BLaER1 (cell line): Measurements from ENCODE around the gene SDCBP2.
A peak's percentile ranks its signal among the peaks of the same experiment; 100 is the strongest.

ENCODE experiments used
- H3K27ac ChIP-seq: shearing (Covaris generic); formaldehyde crosslinking; 2 replicates; pipeline ENCODE4 v1.8.1; 2022
- H3K27me3 ChIP-seq: shearing (Covaris generic); formaldehyde crosslinking; 2 replicates; pipeline ENCODE4 v1.8.1; 2022
- H3K36me3 ChIP-seq: shearing (Covaris generic); formaldehyde crosslinking; 2 replicates; pipeline ENCODE4 v1.8.1; 2022
- H3K4me1 ChIP-seq: shearing (Covaris generic); formaldehyde crosslinking; 2 replicates; pipeline ENCODE4 v1.8.1; 2022
- H3K4me2 ChIP-seq: shearing (Covaris generic); formaldehyde crosslinking; 2 replicates; pipeline ENCODE4 v1.8.1; 2022
- H3K4me3 ChIP-seq: shearing (Covaris generic); formaldehyde crosslinking; 2 replicates; pipeline ENCODE4 v1.8.1; 2022
- H3K9ac ChIP-seq: shearing (Covaris generic); formaldehyde crosslinking; 2 replicates; pipeline ENCODE4 v1.8.1; 2022
- H3K9me3 ChIP-seq: shearing (Covaris generic); formaldehyde crosslinking; 2 replicates; pipeline ENCODE4 v1.8.1; 2022
- H4K20me1 ChIP-seq: shearing (Covaris generic); formaldehyde crosslinking; 2 replicates; pipeline ENCODE4 v1.8.1; 2022
- Cebpa-rat ChIP-seq: shearing (Covaris generic); IDR thresholded peaks from 2 replicates; pipeline ENCODE4 v1.8.1; 2022

Gene SDCBP2

GRCh38 chr20:1324598-1325172 lies 4.3 kb downstream of the SDCBP2 start:
- Histone ChIP-seq H3K36me3 (peaks cover 5% of the 10 kb centered on the region), H3K27me3 (no peaks in the 10 kb centered on the region), H3K9ac (peak overlapping the region; percentile 97; the same call in 1 of the 2 replicates), H3K4me1 (peaks cover 69% of the 10 kb centered on the region), H3K4me2 (peak overlapping the region; percentile 90), H3K4me3 (peak overlapping the region; percentile 82), H3K9me3 (no peaks in the 10 kb centered on the region), H4K20me1 (peaks cover 27% of the 10 kb centered on the region), H3K27ac (peak overlapping the region; percentile 96)
- no peak for TF ChIP-seq Cebpa-rat

- Histone ChIP-seq H3K4me1 (peaks cover 62% of the 10 kb centered on the region), H3K9ac (no peak overlapping the region), H3K27ac (no peak overlapping the region), H4K20me1 (peaks cover 21% of the 10 kb centered on the region), H3K4me2 (peak overlapping the region; percentile 90), H3K27me3 (no peaks in the 10 kb centered on the region), H3K9me3 (no peaks in the 10 kb centered on the region), H3K4me3 (no peak overlapping the region), H3K36me3 (peaks cover 2% of the 10 kb centered on the region)
- no peak for TF ChIP-seq Cebpa-rat
Observed at GRCh38 chr20:1323830-1324597, 4.9 kb downstream of the SDCBP2 start.

- H3K4me3 ChIP-seq, result no peak overlapping the region
- H3K4me2 ChIP-seq, result peak overlapping the region; percentile 61
- TF ChIP-seq Cebpa-rat, result no peak
- H3K27ac ChIP-seq, result no peak overlapping the region
- H3K9ac ChIP-seq, result no peak overlapping the region
- no peaks in the 10 kb centered on the region for H3K27me3 ChIP-seq
- no peaks in the 10 kb centered on the region for H3K9me3 ChIP-seq
- peaks cover 13% of the 10 kb centered on the region; the same call in 1 of the 2 replicates for H4K20me1 ChIP-seq
- peaks cover 54% of the 10 kb centered on the region for H3K4me1 ChIP-seq
- H3K36me3 ChIP-seq, result no peaks in the 10 kb centered on the region; the same call in 1 of the 2 replicates
Observed at GRCh38 chr20:1323256-1323655, 5.7 kb downstream of the SDCBP2 start.

GRCh38 chr20:1322511-1323245 lies 6.3 kb downstream of the SDCBP2 start:
- H3K27ac ChIP-seq, result no peak overlapping the region
- H4K20me1 ChIP-seq, result peaks cover 7% of the 10 kb centered on the region; the same call in 1 of the 2 replicates
- no peak overlapping the region for H3K9ac ChIP-seq
- peak overlapping the region; percentile 61 for H3K4me2 ChIP-seq
- H3K9me3 ChIP-seq, result no peaks in the 10 kb centered on the region
- no peaks in the 10 kb centered on the region; the same call in 1 of the 2 replicates for H3K36me3 ChIP-seq
- TF ChIP-seq Cebpa-rat, result no peak
- H3K4me1 ChIP-seq, result peaks cover 49% of the 10 kb centered on the region
- H3K4me3 ChIP-seq, result no peak overlapping the region
- H3K27me3 ChIP-seq, result no peaks in the 10 kb centered on the region

GRCh38 chr20:1321654-1321939 lies 7.3 kb downstream of the SDCBP2 start:
- no peak for TF ChIP-seq Cebpa-rat

GRCh38 chr20:1320902-1321653 lies 7.9 kb downstream of the SDCBP2 start:
- Histone ChIP-seq H3K36me3 (no peaks in the 10 kb centered on the region), H3K9me3 (no peaks in the 10 kb centered on the region), H3K4me1 (peaks cover 33% of the 10 kb centered on the region), H3K4me3 (no peak overlapping the region), H4K20me1 (no peaks in the 10 kb centered on the region), H3K27ac (no peak overlapping the region), H3K9ac (no peak overlapping the region), H3K4me2 (no peak overlapping the region), H3K27me3 (no peaks in the 10 kb centered on the region)
- no peak for TF ChIP-seq Cebpa-rat

More at GRCh38 chr20:1321654-1321939, 7.3 kb downstream of the SDCBP2 start:
- H4K20me1 ChIP-seq, result no peaks in the 10 kb centered on the region
- no peak overlapping the region for H3K27ac ChIP-seq
- no peak overlapping the region for H3K4me2 ChIP-seq
- no peak overlapping the region for H3K4me3 ChIP-seq
- H3K9ac ChIP-seq, result no peak overlapping the region
- no peaks in the 10 kb centered on the region for H3K27me3 ChIP-seq
- no peaks in the 10 kb centered on the region for H3K9me3 ChIP-seq
- H3K36me3 ChIP-seq, result no peaks in the 10 kb centered on the region; the same call in 1 of the 2 replicates
- H3K4me1 ChIP-seq, result peaks cover 38% of the 10 kb centered on the region

- Histone ChIP-seq H3K36me3 (no peaks in the 10 kb centered on the region), H3K9ac (no peak overlapping the region), H3K27me3 (no peaks in the 10 kb centered on the region), H3K4me3 (no peak overlapping the region), H4K20me1 (no peaks in the 10 kb centered on the region), H3K4me1 (peaks cover 30% of the 10 kb centered on the region), H3K4me2 (no peak overlapping the region), H3K27ac (no peak overlapping the region), H3K9me3 (no peaks in the 10 kb centered on the region)
- TF ChIP-seq Cebpa-rat, result no peak
Observed at GRCh38 chr20:1320016-1320415, 8.9 kb downstream of the SDCBP2 start.

GRCh38 chr20:1319462-1319861 lies 9.5 kb downstream of the SDCBP2 start:
- peaks cover 24% of the 10 kb centered on the region for H3K4me1 ChIP-seq
- H3K9me3 ChIP-seq, result no peaks in the 10 kb centered on the region
- no peaks in the 10 kb centered on the region for H4K20me1 ChIP-seq
- no peak overlapping the region for H3K27ac ChIP-seq
- H3K4me2 ChIP-seq, result no peak overlapping the region
- no peaks in the 10 kb centered on the region for H3K27me3 ChIP-seq
- H3K4me3 ChIP-seq, result no peak overlapping the region
- TF ChIP-seq Cebpa-rat, result no peak
- no peak overlapping the region for H3K9ac ChIP-seq
- H3K36me3 ChIP-seq, result no peaks in the 10 kb centered on the region

- Histone ChIP-seq H3K9me3 (no peaks in the 10 kb centered on the region), H3K4me1 (peaks cover 20% of the 10 kb centered on the region), H3K27me3 (no peaks in the 10 kb centered on the region), H3K9ac (no peak overlapping the region), H4K20me1 (no peaks in the 10 kb centered on the region), H3K27ac (no peak overlapping the region), H3K4me2 (no peak overlapping the region), H3K4me3 (no peak overlapping the region), H3K36me3 (no peaks in the 10 kb centered on the region)
- TF ChIP-seq Cebpa-rat, result no peak
Observed at GRCh38 chr20:1319051-1319450, 9.9 kb downstream of the SDCBP2 start.
